GM10266 (cell line): ENCODE measurements around the gene SP100.

Experiments
- DNase-seq: peaks from one replicate; pipeline ENCODE4 v3.0.0; 2012; ENCODE audit errors: extremely low spot score
- CTCF ChIP-seq: IDR thresholded peaks from 2 replicates; pipeline ENCODE4 v1.5.1; 2012; ENCODE audit warnings: mild to moderate bottlenecking, low read depth; ENCODE audit not compliant: control insufficient read depth, insufficient read depth; ENCODE audit errors: missing control alignments

SP100 gene

DNA sequence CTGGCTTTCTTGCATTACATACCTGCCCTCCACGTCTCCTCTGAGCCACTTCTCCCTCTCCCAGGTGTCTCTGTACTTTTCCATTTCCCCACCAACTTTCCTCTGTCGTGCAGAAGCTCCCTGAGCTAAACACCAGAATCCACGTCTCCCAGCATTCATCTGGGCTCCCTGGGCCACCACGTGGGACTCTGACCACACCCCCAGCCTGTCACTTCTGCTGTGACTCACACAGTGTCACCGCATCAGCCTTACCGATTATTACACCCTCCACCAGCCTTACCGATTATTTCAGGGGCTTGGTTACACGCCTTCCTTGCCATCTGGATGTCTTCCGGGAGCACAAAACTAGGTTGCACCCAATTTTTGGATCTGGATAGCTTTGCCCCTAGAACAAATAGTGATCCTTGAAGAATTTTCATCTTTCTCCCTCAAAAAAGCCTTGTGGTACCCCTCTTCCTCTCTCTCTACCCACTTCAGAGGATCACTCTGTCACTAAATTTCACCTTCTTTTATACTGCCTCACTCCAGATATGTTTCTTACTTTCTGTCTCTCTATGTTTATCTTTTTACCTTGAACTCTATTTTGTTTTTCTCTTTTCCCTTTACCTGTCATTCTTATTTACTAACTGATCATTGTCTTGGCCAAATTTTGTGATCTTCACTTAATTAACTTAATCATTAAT lies 159.8 kb downstream of the SP100 start:
- DNase-seq = no peak
- no peak for TF ChIP-seq CTCF

GRCh38 chr2:230577114-230577513 lies 161.1 kb downstream of the SP100 start:
- no peak for DNase-seq
- TF ChIP-seq CTCF = no peak

DNA sequence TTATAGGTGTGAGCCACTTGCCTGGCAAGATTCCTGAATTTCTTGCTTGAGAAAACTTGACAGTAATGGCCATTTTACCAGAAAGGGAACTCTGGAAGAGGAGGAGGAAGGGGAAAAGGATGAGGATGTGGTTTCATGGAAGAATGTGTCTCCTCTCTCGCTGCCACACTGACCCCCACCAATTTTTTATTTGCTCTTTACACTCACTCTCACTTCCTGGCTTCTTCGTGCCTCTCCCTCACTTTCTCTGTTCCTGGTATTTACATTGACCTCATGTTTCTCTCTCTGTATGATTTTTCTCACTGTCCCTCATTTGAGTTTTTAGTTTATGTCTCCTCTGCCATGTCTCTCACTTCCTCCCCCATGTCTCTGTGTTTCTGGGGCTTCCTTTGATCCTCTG lies 162.1 kb downstream of the SP100 start:
- peak; percentile 38 for DNase-seq

DNA sequence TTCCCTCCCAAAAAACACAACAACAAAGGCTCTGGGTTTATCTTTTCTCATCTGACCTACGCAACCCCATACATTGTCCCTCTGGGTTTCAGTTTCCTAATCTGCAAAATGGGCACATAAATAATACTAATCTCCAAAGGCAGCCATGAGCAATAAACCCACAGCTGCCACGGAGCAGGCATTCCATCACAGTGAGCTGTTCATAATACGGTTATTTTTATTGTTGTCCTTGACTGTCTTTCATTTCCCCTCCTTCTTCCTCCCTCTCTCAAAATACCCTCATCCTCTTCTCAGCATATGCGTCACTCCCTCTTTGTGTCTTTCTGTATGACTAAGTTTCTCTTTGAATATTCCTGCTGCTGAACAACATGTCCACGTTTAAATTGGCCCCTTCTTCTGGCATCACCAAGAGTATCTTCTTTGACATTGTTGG lies 166.9 kb downstream of the SP100 start:
- peak; percentile 53 for DNase-seq
- TF ChIP-seq CTCF = no peak

More for the DNA sequence above, 162.1 kb downstream of the SP100 start:
- no peak for TF ChIP-seq CTCF

GRCh38 chr2:230583581-230583980 lies 167.6 kb downstream of the SP100 start:
- no peak for TF ChIP-seq CTCF
- DNase-seq = peak; percentile 32

DNA sequence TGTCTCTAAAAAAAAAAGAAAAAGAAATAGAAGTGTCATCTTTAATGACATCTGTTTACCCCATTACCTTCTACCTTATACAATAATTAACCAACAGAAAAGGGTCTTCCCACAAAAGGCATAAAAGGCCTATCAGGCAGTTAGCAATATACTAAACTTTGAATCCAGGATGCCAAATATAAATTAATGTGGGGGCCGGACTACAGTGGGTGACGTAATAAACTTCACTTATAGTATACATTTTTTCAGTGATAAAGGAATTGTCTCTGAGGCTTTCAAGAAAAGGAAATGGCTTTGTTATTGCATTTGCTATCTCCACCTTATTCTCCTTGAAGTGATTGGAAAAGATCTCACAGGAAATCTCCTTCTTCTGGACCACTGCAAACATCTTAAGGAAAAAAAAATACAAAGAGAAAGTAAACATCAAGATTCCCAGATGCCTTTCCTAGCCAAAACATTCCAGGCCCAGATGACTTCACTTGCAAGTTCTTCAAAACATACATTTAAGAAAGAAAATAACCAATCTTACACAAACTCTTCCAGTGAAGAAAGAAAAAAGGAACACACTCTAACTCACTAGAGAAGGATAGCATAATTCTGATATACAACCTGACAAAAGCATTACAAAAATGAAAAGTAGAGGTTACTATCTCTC lies 170.5 kb downstream of the SP100 start:
- no peak for DNase-seq
- TF ChIP-seq CTCF = no peak

DNA sequence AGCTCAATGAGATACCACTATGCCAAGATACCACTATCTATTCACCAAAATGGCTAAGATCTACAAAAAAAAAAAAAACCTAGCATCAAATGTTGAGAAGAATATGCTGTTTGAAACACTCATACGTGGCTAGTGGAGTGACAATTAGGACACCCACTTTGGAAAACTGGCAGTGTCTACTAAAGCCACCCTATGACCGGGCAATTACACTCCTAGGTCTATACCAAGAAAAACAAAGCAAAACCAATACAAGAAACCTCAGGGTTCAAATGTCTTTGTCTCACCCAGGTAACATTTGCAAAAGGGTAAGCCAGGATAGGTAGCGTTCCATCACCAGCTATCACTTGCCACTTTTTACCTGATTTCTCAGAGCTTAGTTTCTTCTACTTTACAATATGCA lies 173.0 kb downstream of the SP100 start:
- TF ChIP-seq CTCF = no peak
- no peak for DNase-seq
